Activated effector memory CD4-positive, alpha-beta T cell treated with anti-CD3 and anti-CD28 coated beads, Interleukin-2, amount 50 U/mL, for 16 hours (primary cell): ENCODE results near the gene CPNE7.
A peak's percentile ranks its signal among the peaks of the same experiment; 100 is the strongest.

ENCODE experiments used
- DNase-seq: peaks from one replicate; pipeline ENCODE4 v3.0.0-alpha.2; 2020

The CPNE7 gene

GRCh38 chr16:89607937-89608740, 32.6 kb downstream of the CPNE7 start:
- DNase-seq = no peak

DNA sequence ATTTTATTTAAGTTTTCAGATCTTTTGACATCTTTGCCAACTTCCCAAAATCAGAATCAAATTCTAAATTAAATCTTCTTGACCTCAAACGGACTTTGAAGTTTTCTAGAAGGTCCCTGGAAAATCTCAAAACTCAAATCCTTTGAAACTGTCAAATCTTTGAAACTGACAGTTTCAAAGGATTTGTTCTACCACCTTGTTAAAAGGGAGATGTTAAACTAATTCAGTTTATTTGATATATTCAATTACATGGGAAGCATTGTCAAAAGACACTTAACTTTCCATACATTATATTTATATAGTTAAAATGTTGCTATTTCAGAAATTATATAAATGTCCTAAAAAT, 34.5 kb downstream of the CPNE7 start:
- DNase-seq = no peak

- DNase-seq = no peak
Observed at GRCh38 chr16:89612415-89613166, 37.0 kb downstream of the CPNE7 start.

GRCh38 chr16:89613231-89613953, 37.8 kb downstream of the CPNE7 start, which contains the start of gene DPEP1:
DPEP1 (plus strand) TSS chr16:89613642; CDS start chr16:89630411, 16,769 bp downstream.
- DNase-seq = no peak

- no peak for DNase-seq
Observed at GRCh38 chr16:89613954-89614459, 38.4 kb downstream of the CPNE7 start.

GRCh38 chr16:89615176-89615575, 39.6 kb downstream of the CPNE7 start:
- DNase-seq = no peak

DNA sequence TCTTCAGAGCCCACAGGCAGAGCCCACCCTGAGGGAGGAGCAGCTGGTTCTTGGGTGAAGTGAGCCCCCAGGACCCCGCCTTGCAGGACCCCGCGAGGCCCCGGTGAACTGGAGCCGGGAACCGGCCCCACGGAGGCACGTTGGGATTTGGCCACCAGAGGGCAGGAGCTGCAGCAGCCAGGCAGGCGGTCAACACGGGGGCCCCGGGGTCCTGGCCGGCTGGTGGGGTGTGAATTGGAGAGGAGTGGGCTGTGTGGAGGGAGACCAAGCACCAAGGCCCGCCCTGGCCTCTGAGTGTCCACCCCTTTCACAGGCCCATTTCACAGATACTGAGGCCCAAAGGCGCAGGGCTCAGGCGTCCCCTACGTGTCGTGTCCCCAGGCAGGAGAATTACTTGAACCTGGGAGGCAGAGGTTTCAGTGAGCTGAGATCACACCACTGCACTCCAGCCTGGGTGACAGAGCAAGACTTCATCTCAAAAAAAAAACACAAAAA, 40.1 kb downstream of the CPNE7 start:
- no peak for DNase-seq

- DNase-seq = peak; percentile 71
Observed at GRCh38 chr16:89616623-89617022, 41.1 kb downstream of the CPNE7 start.

GRCh38 chr16:89617036-89617435, 41.5 kb downstream of the CPNE7 start:
- DNase-seq = no peak

DNA sequence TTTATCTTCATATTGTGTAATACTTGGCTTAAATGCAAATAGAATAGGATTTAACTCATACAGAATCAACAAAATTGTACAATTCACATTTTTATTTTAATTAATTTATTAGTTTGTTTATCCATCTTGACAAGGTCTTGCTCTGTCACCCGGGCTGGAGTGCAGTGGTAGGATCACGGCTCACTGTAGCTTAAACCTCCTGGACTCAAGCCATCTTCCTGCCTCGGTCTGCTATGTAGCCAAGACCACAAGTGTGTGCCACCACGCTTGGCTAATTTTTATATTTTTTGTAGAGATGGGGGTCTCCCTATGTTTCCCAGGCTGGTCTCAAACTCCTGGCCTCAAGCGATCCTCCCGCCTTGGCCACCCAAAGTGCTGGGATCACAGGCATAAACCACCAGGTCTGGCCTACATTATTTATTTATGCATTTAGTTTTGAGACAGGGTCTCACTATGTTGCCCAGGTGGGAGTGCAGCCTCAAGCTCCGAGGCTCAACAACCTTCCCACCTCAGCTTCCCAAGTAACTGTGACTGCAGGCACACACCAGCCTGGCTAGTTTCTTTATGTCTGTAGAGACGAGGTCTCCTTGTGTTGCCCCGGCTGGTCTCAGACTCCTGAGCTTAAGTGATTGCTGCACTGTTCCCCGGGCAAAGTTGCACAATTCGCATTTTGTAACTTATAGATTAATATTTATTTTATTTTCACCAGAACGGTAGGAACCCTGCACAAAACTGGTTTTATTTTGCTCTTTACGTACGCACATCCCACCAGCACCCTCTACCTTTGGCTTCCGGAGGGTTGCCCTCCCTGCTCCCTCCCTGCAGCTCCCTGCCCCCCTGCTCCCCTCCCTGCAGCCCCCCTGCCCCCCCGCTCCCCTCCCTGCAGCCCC, 42.8 kb downstream of the CPNE7 start:
- no peak for DNase-seq

GRCh38 chr16:89619840-89620239, 44.3 kb downstream of the CPNE7 start:
- no peak for DNase-seq

GRCh38 chr16:89620406-89620841, 44.9 kb downstream of the CPNE7 start:
- DNase-seq = no peak

DNA sequence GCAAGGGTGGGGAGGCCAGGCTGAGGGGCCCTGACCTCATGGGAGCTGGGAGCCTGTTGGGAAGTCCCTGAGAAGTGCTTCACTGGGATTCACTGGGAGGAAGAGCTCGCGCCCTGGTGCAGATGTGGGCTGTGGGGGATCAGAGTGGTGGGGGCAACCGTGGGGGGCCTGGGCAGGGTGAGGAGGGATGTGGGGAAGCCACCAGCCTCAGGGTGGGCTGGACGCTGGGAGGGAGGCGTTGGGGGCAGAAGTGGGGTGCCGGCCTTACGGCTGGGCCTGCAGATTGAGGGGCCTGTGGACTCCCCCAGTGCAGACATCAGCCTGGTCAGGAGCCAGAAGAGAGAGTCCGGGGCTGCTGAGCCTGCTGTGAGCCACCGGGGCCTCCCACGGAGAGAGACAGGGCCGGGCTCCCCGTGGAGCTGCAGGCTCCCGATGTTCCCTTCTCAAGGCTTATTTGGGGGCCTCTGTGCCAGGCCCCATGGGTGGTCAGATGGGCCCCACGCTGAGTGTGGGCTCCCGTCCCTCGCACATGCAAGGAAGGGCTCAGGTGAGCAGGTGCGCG, 45.7 kb downstream of the CPNE7 start:
- DNase-seq = no peak

DNA sequence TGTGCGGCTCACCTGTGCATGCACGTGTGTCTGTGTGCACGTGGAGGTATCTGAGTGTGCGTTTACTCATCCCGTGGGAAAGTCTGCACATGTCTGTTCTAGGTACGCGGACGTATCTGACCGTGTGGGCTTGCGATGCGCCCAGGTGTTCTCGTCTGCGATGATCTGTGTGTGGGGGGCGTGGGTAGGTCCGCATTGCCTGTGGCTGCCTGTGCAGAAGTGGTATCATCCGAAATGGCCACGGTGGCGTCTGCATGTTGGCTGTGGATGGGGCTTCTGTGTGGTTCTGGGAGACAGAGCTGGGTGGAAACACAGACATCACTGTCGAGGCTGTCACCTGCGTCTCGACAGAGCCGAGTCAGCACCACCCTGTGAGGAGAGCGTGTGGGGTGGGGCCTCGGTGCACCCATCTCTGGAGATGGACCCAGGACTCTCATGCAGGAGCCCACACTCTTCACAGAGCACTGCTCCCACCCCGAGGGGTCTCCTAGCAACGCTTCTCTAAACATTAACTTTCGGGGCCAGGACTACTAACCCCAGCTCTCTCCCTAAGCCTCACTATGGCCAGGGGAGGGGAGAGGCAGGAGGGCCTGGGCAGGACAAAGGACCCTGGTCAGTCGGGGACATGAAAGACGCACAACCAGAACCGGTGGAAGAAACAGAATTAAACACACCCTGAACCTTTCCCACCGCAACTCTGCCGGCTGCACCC, 46.3 kb downstream of the CPNE7 start:
- no peak for DNase-seq

- no peak for DNase-seq
Observed at GRCh38 chr16:89623511-89624261, 48.1 kb downstream of the CPNE7 start.

DNA sequence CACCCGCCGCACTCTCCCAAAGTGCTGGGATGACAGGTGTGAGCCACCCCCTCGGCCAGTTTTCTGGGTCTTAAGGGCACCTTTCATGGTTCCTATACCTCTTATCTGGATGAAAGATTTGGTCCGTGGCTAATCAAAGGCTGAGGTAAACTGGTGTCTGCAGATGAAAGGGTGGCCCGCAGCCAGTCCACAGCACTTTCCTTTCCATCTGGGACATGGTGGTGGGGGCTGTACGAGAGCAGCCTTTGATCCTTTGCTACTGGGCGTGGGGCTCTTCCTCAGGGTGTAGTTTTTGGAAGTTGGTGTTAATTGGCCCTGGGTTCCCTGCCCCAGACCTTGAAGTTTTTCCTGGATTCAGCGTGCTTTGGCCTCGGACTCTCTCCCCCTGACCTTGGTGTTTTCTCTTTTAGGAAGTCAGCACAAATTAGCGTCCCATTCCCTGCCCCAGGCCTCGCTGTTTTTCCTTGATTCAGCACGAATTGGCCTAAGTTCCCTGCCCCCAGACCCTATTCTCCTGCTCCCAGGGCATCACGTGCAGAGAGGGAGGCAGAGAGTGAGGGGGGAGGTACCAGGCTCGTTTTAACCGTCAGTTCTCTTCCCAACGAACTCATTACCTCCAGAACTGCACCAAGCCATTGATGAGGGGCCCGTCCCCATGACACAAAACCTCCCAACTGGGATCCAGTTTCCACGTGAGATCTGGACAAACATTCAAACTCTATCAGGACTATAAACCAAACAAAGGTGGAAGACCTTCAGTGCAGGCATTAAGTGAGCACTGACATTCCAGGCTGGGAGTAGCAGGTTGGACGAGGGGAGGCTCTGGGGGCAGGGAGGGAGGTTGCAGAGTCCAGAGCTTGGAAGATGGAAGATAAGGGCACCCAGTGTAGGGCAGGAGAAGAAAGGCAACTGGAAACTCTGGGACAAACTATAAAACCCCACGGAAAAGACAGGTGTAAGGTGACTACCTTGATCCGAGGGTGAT, 49.5 kb downstream of the CPNE7 start:
- no peak for DNase-seq

DNA sequence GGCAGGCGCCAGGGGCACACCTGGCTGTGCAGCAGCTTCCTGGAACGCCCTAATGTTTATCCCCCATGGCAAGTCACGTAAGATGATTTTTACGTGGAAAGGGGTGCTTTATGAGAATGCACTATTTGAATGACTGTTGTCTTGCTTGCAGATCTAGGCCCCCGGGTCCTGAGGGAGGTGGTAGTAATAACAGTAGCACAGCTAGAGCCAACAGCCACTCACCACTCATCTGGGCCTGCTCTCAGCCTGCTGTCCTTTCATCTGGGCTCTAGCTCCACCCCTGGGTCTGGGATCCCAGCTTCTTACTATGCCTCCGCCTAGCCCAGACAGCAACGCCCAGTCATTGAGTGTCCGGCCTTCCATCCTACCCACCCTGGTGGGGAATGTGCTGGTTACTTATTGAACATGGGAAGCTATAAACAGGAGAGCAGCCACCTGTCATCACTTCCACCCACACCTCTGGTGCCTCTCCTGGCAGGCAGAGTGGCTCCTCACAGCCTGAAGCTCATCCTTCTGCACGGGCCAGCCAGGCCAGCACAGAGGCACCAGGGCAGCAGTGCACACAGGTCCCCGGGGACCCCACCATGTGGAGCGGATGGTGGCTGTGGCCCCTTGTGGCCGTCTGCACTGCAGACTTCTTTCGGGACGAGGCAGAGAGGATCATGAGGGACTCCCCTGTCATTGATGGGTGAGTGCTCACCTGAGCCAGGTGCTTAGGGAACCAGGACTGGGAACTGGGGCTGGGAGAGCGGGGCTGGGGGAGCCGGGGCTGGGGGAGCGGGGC, 54.5 kb downstream of the CPNE7 start:
- DNase-seq = no peak

GRCh38 chr16:89633064-89633631, 57.6 kb downstream of the CPNE7 start:
- DNase-seq = no peak
